ENCODE measurements around the gene PLCB1. TPM values are rescaled to one million over a fixed set of nuclear protein-coding genes. Genes with fewer than 3 reads are reported as not detected.

PLCB1 gene
- total and polyA plus RNA-seq, 2 donors (not counting 3 experiments of a cell fraction or from before 2014, with no cell fraction given) = 10.2 to 53.4 TPM

GRCh38 chr20:8223091-8223870 is 91.2 kb downstream of the PLCB1 start:
- FAIRE-seq (peak; percentile 37), DNase-seq (ENCODE audit: low read depth, low spot score) (peak; percentile 71)
- Histone ChIP-seq H3K27ac (ENCODE audit: insufficient read depth, low read depth, low read length) (no peak overlapping the region), H2AFZ (ENCODE audit: low read depth, low read length) (no peak overlapping the region), H3K4me3 (replicated peaks in 1 of 3; ENCODE audit: insufficient read depth in 1 of 3, low read depth in 1 of 3, low read length in 3 of 3) (no peak overlapping the region), H3K9ac (replicated peaks; ENCODE audit: extremely low read depth, insufficient read depth, low read length) (no peak overlapping the region), H3K36me3 (ENCODE audit: control insufficient read depth in 2 of 2, extremely low read depth in 1 of 2, insufficient read depth in 2 of 2, low read length in 2 of 2) (no peaks in the 10 kb centered on the region), H3K4me2 (ENCODE audit: insufficient read depth, low read length) (no peak overlapping the region), H3K9me1 (replicated peaks; ENCODE audit: control insufficient read depth, extremely low read depth, insufficient read depth, low read length) (no peaks in the 10 kb centered on the region), H4K20me1 (replicated peaks; ENCODE audit: control insufficient read depth, extremely low read depth, insufficient read depth, low read length) (peaks cover 5% of the 10 kb centered on the region), H3K79me2 (ENCODE audit: control insufficient read depth, insufficient read depth, low read length) (no peaks in the 10 kb centered on the region), H3K27me3 (ENCODE audit: control insufficient read depth in 2 of 2, insufficient read depth in 2 of 2, low read length in 2 of 2) (no peaks in the 10 kb centered on the region), H3K4me1 (ENCODE audit: control insufficient read depth, extremely low read depth, insufficient read depth, low read length) (peaks cover 10% of the 10 kb centered on the region), H3K9me3 (replicated peaks; ENCODE audit: control insufficient read depth, insufficient read depth, low read length) (no peaks in the 10 kb centered on the region)
- BruUV-seq (replicated peaks) = no TSS peak
- TF ChIP-seq JUN (IDR thresholded peaks at IDR 0.05; ENCODE audit: borderline replicate concordance, insufficient read depth, insufficient read length, low read depth) (no peak), MAX (IDR thresholded peaks at IDR 0.05; ENCODE audit: insufficient read depth, insufficient read length) (no peak), FOS (IDR thresholded peaks at IDR 0.05; ENCODE audit: borderline replicate concordance, insufficient read depth, low read length) (peak; percentile 12), POLR2AphosphoS5 (IDR thresholded peaks at IDR 0.05; ENCODE audit: insufficient read depth, low read depth, low read length) (no peak), MYC (IDR thresholded peaks at IDR 0.05; ENCODE audit: low read depth, low read length) (no peak)
- TF ChIP-seq, protein P1, sequence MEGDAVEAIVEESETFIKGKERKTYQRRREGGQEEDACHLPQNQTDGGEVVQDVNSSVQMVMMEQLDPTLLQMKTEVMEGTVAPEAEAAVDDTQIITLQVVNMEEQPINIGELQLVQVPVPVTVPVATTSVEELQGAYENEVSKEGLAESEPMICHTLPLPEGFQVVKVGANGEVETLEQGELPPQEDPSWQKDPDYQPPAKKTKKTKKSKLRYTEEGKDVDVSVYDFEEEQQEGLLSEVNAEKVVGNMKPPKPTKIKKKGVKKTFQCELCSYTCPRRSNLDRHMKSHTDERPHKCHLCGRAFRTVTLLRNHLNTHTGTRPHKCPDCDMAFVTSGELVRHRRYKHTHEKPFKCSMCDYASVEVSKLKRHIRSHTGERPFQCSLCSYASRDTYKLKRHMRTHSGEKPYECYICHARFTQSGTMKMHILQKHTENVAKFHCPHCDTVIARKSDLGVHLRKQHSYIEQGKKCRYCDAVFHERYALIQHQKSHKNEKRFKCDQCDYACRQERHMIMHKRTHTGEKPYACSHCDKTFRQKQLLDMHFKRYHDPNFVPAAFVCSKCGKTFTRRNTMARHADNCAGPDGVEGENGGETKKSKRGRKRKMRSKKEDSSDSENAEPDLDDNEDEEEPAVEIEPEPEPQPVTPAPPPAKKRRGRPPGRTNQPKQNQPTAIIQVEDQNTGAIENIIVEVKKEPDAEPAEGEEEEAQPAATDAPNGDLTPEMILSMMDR (IDR thresholded peaks at IDR 0.05; ENCODE audit: extremely low read depth in 1 of 2, insufficient read depth in 1 of 2, low read depth in 1 of 2, low read length in 2 of 2) = no peak
- POLR2A ChIA-PET = no interaction called here
- dilution Hi-C loops (cut with MboI; ENCODE audit: extremely low pct_ligation_motif_present, low sequenced_read_pairs) (no loop called here), intact Hi-C loops (cut with micrococcal nuclease) (loop anchor here (5.0 kb wide), 1 partner anchor 76 kb away; no protein-coding TSS in a partner anchor)
- CTCF ChIA-PET = interaction anchor here (0.9 to 1.3 kb wide), 2 partner anchors 15 to 17 kb away, joined by 3 read pairs; no protein-coding TSS in a partner anchor
